CD4-positive, alpha-beta T cell (primary cell): ENCODE results near the gene C9. TPM values are rescaled to one million over a fixed set of nuclear protein-coding genes. Genes with fewer than 3 reads are reported as not detected.

ENCODE experiments used
- ATAC-seq: fragments of 200-7000 bp; cut with Tn5 transposase; one replicate; pipeline ENCODE4 v1.10.0; 2022; ENCODE audit warnings: mild to moderate bottlenecking; ENCODE audit not compliant: poor library complexity
- CTCF ChIA-PET: fragments of 350-600 bp; sonication (Branson Sonifier 250); formaldehyde crosslinking; loops from one replicate; lab custom pipeline; 2021; ENCODE audit warnings: antibody characterized with exemption, inconsistent platforms; lab: Charles Lee
- POLR2A ChIA-PET: fragments of 350-600 bp; sonication (Branson Sonifier 250); formaldehyde crosslinking; loops from one replicate; lab custom pipeline; 2021; ENCODE audit warnings: antibody characterized with exemption, inconsistent platforms; lab: Charles Lee
- DNase-seq, 14 experiments: peaks; one replicate each; pipeline ENCODE4 v3.0.0-alpha.2; 2013 to 2020; ENCODE audit warnings: mixed read lengths in 2 of 14
- H3K27ac ChIP-seq, 2 donors: one replicate each; pipeline versions ENCODE4 v1.5.1 to v1.7.0; 2013; ENCODE audit warnings: low read length in 2 of 2, low read depth in 1 of 2, mild to moderate bottlenecking in 1 of 2
- H3K27me3 ChIP-seq, 2 experiments: 1 replicate in 1 of 2; 2 replicates in 1 of 2; pipeline versions ENCODE4 v1.6.1 to v1.7.0; 2013; ENCODE audit warnings: low read length in 2 of 2, control low read depth in 1 of 2, mild to moderate bottlenecking in 1 of 2, moderate library complexity in 1 of 2; ENCODE audit not compliant: insufficient read depth in 2 of 2, control insufficient read depth in 1 of 2
- H3K36me3 ChIP-seq: one replicate; pipeline ENCODE4 v1.6.1; 2013; ENCODE audit warnings: low read length, control low read depth; ENCODE audit not compliant: insufficient read depth
- H3K4me1 ChIP-seq: one replicate; pipeline ENCODE4 v1.6.1; 2013; ENCODE audit warnings: low read length, control low read depth; ENCODE audit not compliant: insufficient read depth
- H3K4me3 ChIP-seq: one replicate; pipeline ENCODE4 v1.5.1; 2013; ENCODE audit warnings: mild to moderate bottlenecking, low read length, moderate library complexity
- H3K9me3 ChIP-seq, 2 experiments: 1 replicate in 1 of 2; 2 replicates in 1 of 2; pipeline versions ENCODE4 v1.6.1 to v1.7.0; 2013; ENCODE audit warnings: low read length in 2 of 2, mild to moderate bottlenecking in 2 of 2, control low read depth in 1 of 2, moderate library complexity in 1 of 2; ENCODE audit not compliant: control insufficient read depth in 1 of 2, insufficient read depth in 1 of 2
- H3K27ac Mint-ChIP-seq: one replicate; pipeline ENCODE4 v1.8.0; 2020; ENCODE audit warnings: mixed read lengths
- H3K27me3 Mint-ChIP-seq: one replicate; pipeline ENCODE4 v1.8.0; 2021; ENCODE audit warnings: mixed read lengths
- H3K36me3 Mint-ChIP-seq: one replicate; pipeline ENCODE4 v1.8.0; 2021; ENCODE audit warnings: low read depth, mixed read lengths
- H3K4me1 Mint-ChIP-seq: one replicate; pipeline ENCODE4 v1.8.0; 2021; ENCODE audit warnings: low read depth, mixed read lengths
- H3K4me3 Mint-ChIP-seq: one replicate; pipeline ENCODE4 v1.8.0; 2020; ENCODE audit warnings: mild to moderate bottlenecking, mixed read lengths
- H3K9me3 Mint-ChIP-seq: one replicate; pipeline ENCODE4 v1.8.0; 2020; ENCODE audit warnings: mixed read lengths
- intact Hi-C, 2 experiments: fragments of 100-400 bp; cut with DNase I in 1 of 2; cut with micrococcal nuclease in 1 of 2; formaldehyde crosslinking; loops; one replicate each; pipeline versions ENCODE4 v1.15.1 to v1.9.0; 2023 to 2025; cut with DNase I, micrococcal nuclease
- total RNA-seq, 174 experiments: library from RNA in 2 of 174; stranded (reverse) in 2 of 174; gene quantifications; one replicate each; pipeline ENCODE4 v1.2.3 and lab custom pipeline; 2021 to 2026
- TF ChIP-seq, protein P1 (sequence below): fragments of 200-600 bp; IDR thresholded peaks from one replicate; pipeline ENCODE4 v1.8.0; 2022; ENCODE audit warnings: antibody characterized with exemption, mild to moderate bottlenecking

C9 gene
- total RNA-seq, 2 experiments from 2014 or later: not detected

DNA sequence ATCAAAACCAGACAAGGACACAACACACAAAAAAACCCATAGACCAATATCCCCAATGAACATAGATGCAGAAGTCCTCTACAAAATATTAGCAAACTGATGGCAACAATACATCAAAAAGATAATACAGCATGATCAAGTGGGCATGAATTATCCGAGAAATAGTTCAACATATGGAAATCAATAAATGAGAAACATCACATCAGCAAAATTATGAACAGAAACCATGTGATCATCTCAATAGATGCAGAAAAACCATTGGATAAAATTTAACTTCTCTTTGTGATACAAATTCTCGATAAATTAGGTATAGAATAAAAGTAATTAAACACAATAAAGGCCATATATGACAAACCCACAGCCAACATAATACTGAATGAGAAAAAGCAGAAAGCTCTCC, 69.6 kb downstream of the C9 start:
- ATAC-seq (no peak), DNase-seq (no peak)
- no peaks in the 10 kb centered on the region for H3K36me3 ChIP-seq
- no peaks in the 10 kb centered on the region for H3K27me3 ChIP-seq
- CTCF ChIA-PET: interaction anchor here (1.6 kb wide), 1 partner anchor 8 kb away, joined by 4 read pairs; no protein-coding TSS in a partner anchor
- TF ChIP-seq, protein P1, sequence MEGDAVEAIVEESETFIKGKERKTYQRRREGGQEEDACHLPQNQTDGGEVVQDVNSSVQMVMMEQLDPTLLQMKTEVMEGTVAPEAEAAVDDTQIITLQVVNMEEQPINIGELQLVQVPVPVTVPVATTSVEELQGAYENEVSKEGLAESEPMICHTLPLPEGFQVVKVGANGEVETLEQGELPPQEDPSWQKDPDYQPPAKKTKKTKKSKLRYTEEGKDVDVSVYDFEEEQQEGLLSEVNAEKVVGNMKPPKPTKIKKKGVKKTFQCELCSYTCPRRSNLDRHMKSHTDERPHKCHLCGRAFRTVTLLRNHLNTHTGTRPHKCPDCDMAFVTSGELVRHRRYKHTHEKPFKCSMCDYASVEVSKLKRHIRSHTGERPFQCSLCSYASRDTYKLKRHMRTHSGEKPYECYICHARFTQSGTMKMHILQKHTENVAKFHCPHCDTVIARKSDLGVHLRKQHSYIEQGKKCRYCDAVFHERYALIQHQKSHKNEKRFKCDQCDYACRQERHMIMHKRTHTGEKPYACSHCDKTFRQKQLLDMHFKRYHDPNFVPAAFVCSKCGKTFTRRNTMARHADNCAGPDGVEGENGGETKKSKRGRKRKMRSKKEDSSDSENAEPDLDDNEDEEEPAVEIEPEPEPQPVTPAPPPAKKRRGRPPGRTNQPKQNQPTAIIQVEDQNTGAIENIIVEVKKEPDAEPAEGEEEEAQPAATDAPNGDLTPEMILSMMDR: no peak
- intact Hi-C loops: no loop called here
- H3K4me1 ChIP-seq: no peaks in the 10 kb centered on the region
- Mint-ChIP-seq H3K9me3 (peaks cover 13% of the 10 kb centered on the region), H3K4me1 (no peaks in the 10 kb centered on the region), H3K36me3 (peaks cover 3% of the 10 kb centered on the region), H3K4me3 (no peak overlapping the region), H3K27me3 (no peaks in the 10 kb centered on the region), H3K27ac (no peak overlapping the region)
- no peak overlapping the region for H3K27ac ChIP-seq
- H3K4me3 ChIP-seq: no peak overlapping the region
- H3K9me3 ChIP-seq: peaks cover 0 to 13% of the 10 kb centered on the region in 2 experiments
- POLR2A ChIA-PET: no interaction called here

DNA sequence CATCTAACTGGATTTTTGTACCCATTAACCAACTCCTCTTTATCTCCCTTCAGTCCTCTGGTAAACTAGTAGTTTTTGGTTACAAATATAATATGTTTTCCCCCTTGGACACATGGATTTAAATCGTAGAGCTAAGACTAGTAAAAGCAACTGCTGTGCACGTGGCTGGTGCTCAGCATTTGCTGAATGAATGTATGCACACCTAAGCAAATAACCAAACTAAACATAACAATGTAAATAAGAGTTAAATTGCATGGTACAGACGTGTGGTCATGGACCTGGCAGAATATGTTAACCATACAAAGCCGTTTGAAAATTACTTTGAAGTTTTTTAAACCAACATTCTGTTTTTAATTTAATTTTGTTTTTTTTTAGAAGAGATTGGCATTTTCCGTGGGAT, 79.7 kb downstream of the C9 start:
- Mint-ChIP-seq H3K4me3 (no peak overlapping the region), H3K27me3 (peaks cover 9% of the 10 kb centered on the region), H3K9me3 (no peaks in the 10 kb centered on the region), H3K27ac (no peak overlapping the region), H3K4me1 (peaks cover 29% of the 10 kb centered on the region), H3K36me3 (peaks cover 23% of the 10 kb centered on the region)
- POLR2A ChIA-PET: interaction anchor here (1.2 to 1.8 kb wide), 2 partner anchors 67 to 132 kb away, joined by 3 to 4 read pairs; no protein-coding TSS in a partner anchor
- Histone ChIP-seq H3K4me1 (peaks cover 9% of the 10 kb centered on the region), H3K27ac (no peak overlapping the region), H3K36me3 (no peaks in the 10 kb centered on the region), H3K27me3 (no peaks in the 10 kb centered on the region), H3K9me3 (peaks cover 0 to 8% of the 10 kb centered on the region in 2 experiments), H3K4me3 (no peak overlapping the region)
- TF ChIP-seq, protein P1: no peak
- DNase-seq: no peak
- no peak for ATAC-seq
- CTCF ChIA-PET: interaction anchor here (1.2 to 5.2 kb wide), 4 partner anchors 13 to 161 kb away, joined by 3 to 53 read pairs (median 12); no protein-coding TSS in a partner anchor
- intact Hi-C loops: loop anchor here (5.0 to 10.0 kb wide), 3 partner anchors 82 to 280 kb away; no protein-coding TSS in a partner anchor

DNA sequence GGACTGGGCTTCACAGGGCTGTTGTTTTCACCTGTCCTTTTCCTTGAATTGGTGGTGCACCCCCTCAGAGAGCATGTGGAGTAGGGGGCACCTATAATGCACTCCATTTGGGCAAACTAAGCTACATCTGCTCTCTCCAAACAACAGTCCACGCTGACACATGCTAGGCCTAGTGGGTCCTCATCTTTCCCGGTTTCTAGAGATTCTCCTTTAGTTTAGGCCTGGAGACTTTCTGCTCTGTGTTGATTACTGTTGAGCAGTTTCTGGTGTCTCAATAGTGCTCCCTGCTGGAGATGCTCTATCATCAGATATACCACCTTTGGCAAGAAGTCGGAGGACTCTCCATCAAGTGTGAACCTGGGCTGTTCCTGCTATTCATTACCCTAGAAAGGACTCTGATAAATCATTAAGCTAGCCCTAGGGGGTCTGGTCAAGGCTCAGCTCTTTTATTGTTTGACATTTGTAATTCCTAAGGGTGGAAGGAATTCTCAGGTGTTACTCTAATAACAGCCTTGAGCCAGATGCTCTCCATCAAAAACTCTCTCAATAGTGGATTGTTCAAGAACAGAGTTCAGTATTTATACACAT, 81.0 kb downstream of the C9 start:
- TF ChIP-seq, protein P1: peak; percentile 81
- peaks cover 0 to 8% of the 10 kb centered on the region in 2 experiments for H3K9me3 ChIP-seq
- ChIA-PET CTCF (interaction anchor here (0.6 to 5.2 kb wide), 28 partner anchors 10 to 268 kb away, joined by 3 to 53 read pairs (median 4); no protein-coding TSS in a partner anchor), POLR2A (interaction anchor here (0.6 to 3.7 kb wide), 15 partner anchors 9 to 142 kb away, joined by 3 to 32 read pairs (median 3); no protein-coding TSS in a partner anchor)
- Mint-ChIP-seq H3K4me3 (peak overlapping the region; percentile 17), H3K4me1 (peaks cover 41% of the 10 kb centered on the region), H3K27ac (peak overlapping the region; percentile 67), H3K36me3 (peaks cover 32% of the 10 kb centered on the region), H3K27me3 (peaks cover 9% of the 10 kb centered on the region), H3K9me3 (no peaks in the 10 kb centered on the region)
- H3K4me1 ChIP-seq: peaks cover 9% of the 10 kb centered on the region
- H3K27me3 ChIP-seq: no peaks in the 10 kb centered on the region
- H3K4me3 ChIP-seq: no peak overlapping the region
- peak; percentile 5 to 90 (median 50) for DNase-seq
- no peaks in the 10 kb centered on the region for H3K36me3 ChIP-seq
- no peak overlapping the region for H3K27ac ChIP-seq
- intact Hi-C loops: loop anchor here (1.0 to 10.0 kb wide), 7 partner anchors 66 to 279 kb away; no protein-coding TSS in a partner anchor
- ATAC-seq: peak; percentile 100
